GM12874 (cell line): ENCODE measurements around the gene AURKAIP1.

Experiments
- TF ChIP-seq, protein P1 (sequence below): IDR thresholded peaks from 2 replicates; pipeline ENCODE4 v1.5.1; 2011; ENCODE audit warnings: low read depth, mild to moderate bottlenecking, control low read depth, low read length, moderate library complexity; ENCODE audit not compliant: insufficient read depth

Gene AURKAIP1

GRCh38 chr1:1357871-1358432, 17.1 kb downstream of the AURKAIP1 start:
- TF ChIP-seq, protein P1, sequence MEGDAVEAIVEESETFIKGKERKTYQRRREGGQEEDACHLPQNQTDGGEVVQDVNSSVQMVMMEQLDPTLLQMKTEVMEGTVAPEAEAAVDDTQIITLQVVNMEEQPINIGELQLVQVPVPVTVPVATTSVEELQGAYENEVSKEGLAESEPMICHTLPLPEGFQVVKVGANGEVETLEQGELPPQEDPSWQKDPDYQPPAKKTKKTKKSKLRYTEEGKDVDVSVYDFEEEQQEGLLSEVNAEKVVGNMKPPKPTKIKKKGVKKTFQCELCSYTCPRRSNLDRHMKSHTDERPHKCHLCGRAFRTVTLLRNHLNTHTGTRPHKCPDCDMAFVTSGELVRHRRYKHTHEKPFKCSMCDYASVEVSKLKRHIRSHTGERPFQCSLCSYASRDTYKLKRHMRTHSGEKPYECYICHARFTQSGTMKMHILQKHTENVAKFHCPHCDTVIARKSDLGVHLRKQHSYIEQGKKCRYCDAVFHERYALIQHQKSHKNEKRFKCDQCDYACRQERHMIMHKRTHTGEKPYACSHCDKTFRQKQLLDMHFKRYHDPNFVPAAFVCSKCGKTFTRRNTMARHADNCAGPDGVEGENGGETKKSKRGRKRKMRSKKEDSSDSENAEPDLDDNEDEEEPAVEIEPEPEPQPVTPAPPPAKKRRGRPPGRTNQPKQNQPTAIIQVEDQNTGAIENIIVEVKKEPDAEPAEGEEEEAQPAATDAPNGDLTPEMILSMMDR: no peak

DNA sequence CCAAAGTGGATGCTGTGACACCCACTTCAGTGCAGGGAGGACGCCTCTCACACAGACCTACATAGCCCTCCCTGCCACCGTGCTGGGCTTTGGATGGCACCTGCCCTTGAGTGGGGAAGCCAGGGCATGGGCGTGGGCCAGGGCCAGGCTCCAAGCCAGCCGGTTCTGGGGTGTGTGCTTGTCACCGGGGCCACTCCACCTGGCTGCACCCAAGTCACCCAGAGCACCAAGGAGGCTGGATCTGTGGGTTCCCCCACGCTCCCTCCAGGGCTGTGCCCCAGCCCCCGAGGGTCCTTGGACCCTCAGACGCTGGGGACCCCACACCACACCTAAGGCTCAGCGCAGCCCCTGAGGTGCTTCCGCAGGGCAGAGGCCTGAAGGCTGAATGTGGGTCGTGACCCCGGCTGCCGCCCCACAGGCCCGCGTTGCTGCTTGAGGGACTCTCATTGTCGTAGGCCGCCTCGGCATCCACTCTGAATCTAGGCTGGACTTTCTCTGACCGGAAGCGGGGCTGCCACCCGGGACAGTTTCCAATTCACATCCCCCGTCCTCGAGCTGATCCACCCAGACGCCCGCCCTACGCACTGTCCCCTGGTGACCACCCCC, 18.1 kb downstream of the AURKAIP1 start:
- TF ChIP-seq, protein P1: no peak

GRCh38 chr1:1356166-1356795, 18.7 kb downstream of the AURKAIP1 start:
- TF ChIP-seq, protein P1: no peak

DNA sequence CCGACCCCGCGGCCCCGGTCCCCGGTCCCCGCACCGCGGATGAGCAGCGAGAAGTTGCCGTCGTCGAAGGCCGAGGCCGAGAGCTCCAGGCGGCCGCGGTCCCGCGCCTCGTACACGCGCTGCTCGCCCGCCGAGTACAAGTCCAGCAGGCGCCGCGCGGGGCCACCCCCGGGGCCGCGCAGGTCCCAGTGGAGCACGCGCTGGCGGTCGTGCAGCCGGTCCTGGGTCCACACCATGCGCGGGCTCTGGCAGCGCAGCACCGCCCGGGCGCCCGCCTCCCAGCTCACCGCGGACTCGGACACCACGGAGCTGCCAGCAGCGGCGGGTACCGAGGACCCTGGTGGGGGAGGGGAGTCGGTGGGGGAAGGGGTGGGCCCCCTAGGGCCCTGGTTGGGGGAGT, 19.6 kb downstream of the AURKAIP1 start:
- TF ChIP-seq, protein P1: no peak

DNA sequence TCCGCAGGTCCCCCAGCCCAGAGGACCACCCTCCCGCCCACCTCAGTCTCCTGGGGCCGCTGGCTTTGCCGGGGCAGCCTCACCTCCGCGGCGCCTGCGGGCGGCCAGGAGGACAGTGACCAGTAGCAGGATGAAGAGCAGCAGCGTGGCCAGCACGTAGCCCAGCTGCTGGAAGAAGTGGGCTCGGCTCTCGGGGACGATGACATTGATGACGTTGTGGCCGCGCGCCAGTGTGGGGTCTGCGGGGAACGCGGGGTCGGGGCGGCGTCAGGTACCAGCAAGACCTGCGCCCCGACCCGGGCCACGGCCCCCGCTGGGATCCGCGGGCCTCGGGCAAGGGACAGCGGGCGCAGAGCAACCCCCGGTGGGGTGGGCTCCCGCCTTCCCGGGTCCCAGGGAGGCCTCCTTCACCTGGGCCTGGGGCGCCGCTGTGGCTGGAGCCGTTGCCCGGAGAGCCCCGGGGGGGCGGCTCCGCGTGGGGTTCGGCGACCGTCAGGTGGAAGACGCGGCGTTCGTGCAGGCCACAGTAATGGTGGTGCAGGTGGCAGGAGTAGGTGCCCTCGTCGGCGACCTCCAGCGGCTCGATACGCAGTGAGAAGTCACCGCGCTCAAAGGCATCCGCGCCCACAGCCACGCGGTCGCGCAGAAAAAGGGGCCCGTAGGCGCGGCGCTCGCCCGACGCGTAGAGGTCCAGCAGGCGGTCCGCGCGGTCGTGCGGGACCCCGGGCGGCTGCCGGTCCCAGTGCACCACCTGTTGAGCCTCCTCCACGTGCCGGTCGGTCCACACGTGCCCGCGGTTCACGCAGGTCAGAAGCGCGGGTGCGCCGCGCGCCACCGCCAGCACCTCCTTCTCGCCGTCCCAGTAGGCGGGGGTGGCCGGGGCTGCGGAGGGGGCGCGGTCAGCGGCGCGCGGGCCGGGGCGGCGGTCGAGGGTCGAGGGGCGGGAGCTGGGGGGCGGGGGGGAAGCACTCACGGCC, 20.4 kb downstream of the AURKAIP1 start:
- TF ChIP-seq, protein P1: no peak

DNA sequence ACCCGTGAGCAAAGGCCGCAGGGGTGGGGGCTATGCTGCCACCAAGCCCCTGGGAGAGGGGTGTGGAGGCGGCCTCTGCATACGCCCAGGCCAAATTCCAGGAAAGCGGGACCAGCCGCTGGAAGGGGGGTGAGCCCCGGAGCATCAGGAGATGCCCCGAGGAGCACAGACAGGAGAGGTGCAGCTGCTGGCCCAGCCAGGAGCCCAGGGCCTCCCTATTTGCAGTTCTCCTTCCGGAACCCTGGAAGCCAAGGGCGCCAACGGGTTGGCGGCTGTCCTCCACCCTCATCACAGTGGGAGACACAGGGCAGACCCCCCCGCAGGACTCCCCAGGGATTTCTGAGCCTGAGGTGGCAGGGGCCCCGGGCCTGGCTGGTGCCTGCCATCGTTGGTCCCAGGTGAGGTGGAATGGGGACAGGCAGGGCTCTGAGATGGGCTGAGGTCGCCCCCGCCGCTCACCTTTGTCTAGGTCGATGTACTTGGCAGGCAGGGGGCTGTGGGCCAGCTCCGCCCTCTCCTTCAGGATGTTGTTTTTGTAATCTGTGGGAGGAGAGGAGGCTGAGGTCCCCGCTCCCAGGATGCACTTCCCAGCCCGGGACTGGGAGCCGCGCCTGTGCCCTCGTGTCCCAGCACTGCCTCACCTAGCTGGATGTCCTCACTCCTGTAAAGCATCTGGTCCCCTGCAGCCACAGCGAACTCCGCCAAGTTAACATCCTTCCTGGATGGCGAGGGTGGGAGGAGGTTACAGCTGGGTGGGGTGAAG, 21.4 kb downstream of the AURKAIP1 start:
- TF ChIP-seq, protein P1: no peak
